WTC11 (cell line): Measurements from ENCODE around the gene KIF22. TPM values are rescaled to one million over a fixed set of nuclear protein-coding genes. Genes with fewer than 3 reads are reported as not detected.

ENCODE experiments used
- ATAC-seq: fragments of 200-7000 bp; cut with Tn5 transposase; 2 replicates; pipeline ENCODE4 v1.10.0; 2021; ENCODE audit warnings: mild to moderate bottlenecking, moderate library complexity
- CTCF ChIA-PET: fragments of 300-600 bp; sonication (Branson Sonifier 250); formaldehyde crosslinking; loops from one replicate; lab custom pipeline; 2021; ENCODE audit warnings: antibody characterized with exemption; lab: Charles Lee
- POLR2A ChIA-PET: fragments of 350-600 bp; sonication (Branson Sonifier 250); formaldehyde crosslinking; loops from one replicate; lab custom pipeline; 2021; ENCODE audit warnings: antibody characterized with exemption; lab: Charles Lee
- DNase-seq: peaks from one replicate; pipeline ENCODE4 v3.0.0; 2021; ENCODE audit warnings: low spot score
- H3K27ac Mint-ChIP-seq: 2 replicates; pipeline ENCODE4 v1.8.0; 2021; ENCODE audit warnings: mixed read lengths
- H3K27me3 Mint-ChIP-seq: 2 replicates; pipeline ENCODE4 v1.8.0; 2021; ENCODE audit warnings: low read depth, mild to moderate bottlenecking, moderate library complexity, mixed read lengths
- H3K36me3 Mint-ChIP-seq: 2 replicates; pipeline ENCODE4 v1.8.0; 2021; ENCODE audit warnings: mixed read lengths
- H3K4me1 Mint-ChIP-seq: 2 replicates; pipeline ENCODE4 v1.8.0; 2022; ENCODE audit warnings: mixed read lengths
- H3K4me3 Mint-ChIP-seq: 2 replicates; pipeline ENCODE4 v1.8.0; 2021; ENCODE audit warnings: mild to moderate bottlenecking, moderate library complexity, mixed read lengths
- H3K9me3 Mint-ChIP-seq: 2 replicates; pipeline ENCODE4 v1.8.0; 2021; ENCODE audit warnings: mixed read lengths
- AFF4 ChIP-seq: sonication (generic); formaldehyde crosslinking; IDR thresholded peaks from 2 replicates; pipeline ENCODE4 v1.8.1; 2023; ENCODE audit warnings: mild to moderate bottlenecking, missing genetic modification reagents, borderline replicate concordance
- AR ChIP-seq: fragments of 250-450 bp; sonication (Bioruptor Pico); IDR thresholded peaks from 2 replicates; pipeline ENCODE4 v1.9.0; 2021; ENCODE audit warnings: mild to moderate bottlenecking
- ATF3 ChIP-seq: sonication (generic); formaldehyde crosslinking; conservative IDR thresholded peaks from 2 replicates; pipeline ENCODE4 v1.8.1; 2022; ENCODE audit warnings: mild to moderate bottlenecking, missing genetic modification reagents
- CBFB ChIP-seq: sonication (generic); formaldehyde crosslinking; IDR thresholded peaks from 2 replicates; pipeline ENCODE4 v1.8.1; 2022; ENCODE audit warnings: mild to moderate bottlenecking, low read depth, missing genetic modification reagents
- CREB1 ChIP-seq: sonication (generic); formaldehyde crosslinking; IDR thresholded peaks from 2 replicates; pipeline ENCODE4 v1.8.0; 2023; ENCODE audit warnings: mild to moderate bottlenecking, missing genetic modification reagents
- FOXJ3 ChIP-seq: sonication (generic); formaldehyde crosslinking; IDR thresholded peaks from 2 replicates; pipeline ENCODE4 v1.9.0; 2021; ENCODE audit warnings: missing genetic modification reagents, mild to moderate bottlenecking, borderline replicate concordance
- GTF2I ChIP-seq: fragments of 250-450 bp; sonication (Bioruptor Pico); conservative IDR thresholded peaks from 2 replicates; pipeline ENCODE4 v1.4.0; 2021; ENCODE audit warnings: mild to moderate bottlenecking
- JAZF1 ChIP-seq: fragments of 250-450 bp; sonication (Bioruptor Pico); IDR thresholded peaks from 2 replicates; pipeline ENCODE4 v1.9.0; 2021; ENCODE audit warnings: moderate library complexity, mild to moderate bottlenecking, inconsistent platforms
- JUN ChIP-seq: sonication (generic); formaldehyde crosslinking; IDR thresholded peaks from 2 replicates; pipeline ENCODE4 v1.8.0; 2023; ENCODE audit warnings: mild to moderate bottlenecking, missing genetic modification reagents
- MAX ChIP-seq: sonication (generic); formaldehyde crosslinking; IDR thresholded peaks from 2 replicates; pipeline ENCODE4 v1.8.0; 2022; ENCODE audit warnings: mild to moderate bottlenecking, missing genetic modification reagents
- MYBL2 ChIP-seq: sonication (generic); formaldehyde crosslinking; IDR thresholded peaks from 2 replicates; pipeline ENCODE4 v1.8.1; 2023; ENCODE audit warnings: mild to moderate bottlenecking, moderate library complexity, missing genetic modification reagents
- NFATC4 ChIP-seq: fragments of 250-450 bp; sonication (Bioruptor Pico); IDR thresholded peaks from 2 replicates; pipeline ENCODE4 v1.9.0; 2021; ENCODE audit warnings: mild to moderate bottlenecking
- RORB ChIP-seq: fragments of 250-450 bp; sonication (Bioruptor Pico); IDR thresholded peaks from 2 replicates; pipeline ENCODE4 v1.9.0; 2021; ENCODE audit warnings: mild to moderate bottlenecking
- STAT6 ChIP-seq: sonication (generic); formaldehyde crosslinking; conservative IDR thresholded peaks from 2 replicates; pipeline ENCODE4 v1.8.1; 2023; ENCODE audit warnings: mild to moderate bottlenecking, low read depth, missing genetic modification reagents, moderate library complexity
- ZBTB43 ChIP-seq: sonication (generic); formaldehyde crosslinking; IDR thresholded peaks from 2 replicates; pipeline ENCODE4 v1.8.1; 2023; ENCODE audit warnings: mild to moderate bottlenecking, missing genetic modification reagents
- ZNF281 ChIP-seq: sonication (generic); formaldehyde crosslinking; IDR thresholded peaks from 2 replicates; pipeline ENCODE4 v1.8.0; 2023; ENCODE audit warnings: mild to moderate bottlenecking, missing genetic modification reagents
- ZNF425 ChIP-seq: fragments of 250-450 bp; sonication (Bioruptor Pico); conservative IDR thresholded peaks from 2 replicates; pipeline ENCODE4 v1.9.0; 2021; ENCODE audit warnings: mild to moderate bottlenecking
- ZNF671 ChIP-seq: fragments of 250-450 bp; sonication (Bioruptor Pico); IDR thresholded peaks from 2 replicates; pipeline ENCODE4 v1.8.0; 2021; ENCODE audit warnings: mild to moderate bottlenecking
- total RNA-seq: library from RNA; stranded (reverse); gene quantifications from 3 replicates; pipeline ENCODE4 v1.2.3, GENCODE V29; 2021

Gene KIF22
- total RNA-seq, 1 experiment from 2014 or later = 182 TPM

- ATAC-seq (no peak), DNase-seq (no peak)
- Mint-ChIP-seq H3K36me3 (peaks cover 47% of the 10 kb centered on the region), H3K4me1 (peaks cover 22% of the 10 kb centered on the region), H3K4me3 (no peak overlapping the region), H3K27me3 (no peaks in the 10 kb centered on the region), H3K9me3 (no peaks in the 10 kb centered on the region), H3K27ac (peak overlapping the region; percentile 90; the same call in 1 of the 2 replicates)
- CTCF ChIA-PET = interaction anchor here (0.7 to 2.8 kb wide), 3 partner anchors 13 to 1098 kb away, joined by 3 to 11 read pairs (median 3); partner anchors contain the start of gene PAGR1
- TF ChIP-seq MAX (CRISPR knock-in tag) = no peak
- TF ChIP-seq JUN (CRISPR knock-in tag) = no peak
- no peak for TF ChIP-seq ZNF671 (CRISPR knock-in tag)
- no peak for TF ChIP-seq AR (CRISPR knock-in tag)
- no peak for TF ChIP-seq CREB1 (CRISPR knock-in tag)
- TF ChIP-seq ZBTB43 (CRISPR knock-in tag) = no peak
- TF ChIP-seq ZNF425 = no peak
- no peak for TF ChIP-seq CBFB (CRISPR knock-in tag)
- TF ChIP-seq MYBL2 = no peak
- no peak for TF ChIP-seq NFATC4
- POLR2A ChIA-PET = interaction anchor here (1.0 to 1.1 kb wide), 2 partner anchors 12 to 13 kb away, joined by 3 to 5 read pairs; partner anchors contain the start of gene PAGR1
Measured at GRCh38 chr16:29802416-29802935, 11.9 kb downstream of the KIF22 start.

GRCh38 chr16:29804020-29804419 is 13.5 kb downstream of the KIF22 start:
- H3K4me1 Mint-ChIP-seq = peaks cover 33% of the 10 kb centered on the region
- H3K4me3 Mint-ChIP-seq = peak overlapping the region; percentile 99
- H3K27ac Mint-ChIP-seq = peak overlapping the region; percentile 97
- no peaks in the 10 kb centered on the region for H3K9me3 Mint-ChIP-seq
- ChIA-PET POLR2A (interaction anchor here (1.1 to 1.7 kb wide), 2 partner anchors 12 to 124 kb away, joined by 6 to 10 read pairs; partner anchors contain the start of gene PAGR1), CTCF (interaction anchor here (0.5 to 2.8 kb wide), 10 partner anchors 11 to 229 kb away, joined by 3 to 12 read pairs (median 7); partner anchors contain the start of genes PAGR1, SEZ6L2 and TLCD3B)
- H3K36me3 Mint-ChIP-seq = peaks cover 40% of the 10 kb centered on the region
- no peaks in the 10 kb centered on the region for H3K27me3 Mint-ChIP-seq
- ATAC-seq (no peak), DNase-seq (no peak)
- TF ChIP-seq RORB (no peak), JAZF1 (no peak), FOXJ3 (CRISPR knock-in tag) (no peak), ATF3 (no peak), AFF4 (no peak), STAT6 (CRISPR knock-in tag) (no peak), GTF2I (CRISPR knock-in tag) (no peak), ZNF281 (no peak)
